H1 (cell line): Measurements from ENCODE around the gene ABI1. TPM values are rescaled to one million over a fixed set of nuclear protein-coding genes. Genes with fewer than 3 reads are reported as not detected.

Experiments used
- CTCF ChIA-PET: fragments of 300-600 bp; sonication (Branson Sonifier 250); formaldehyde crosslinking; loops from one replicate; lab custom pipeline; 2021; ENCODE audit not compliant: partially characterized antibody; lab: Charles Lee
- POLR2A ChIA-PET: fragments of 300-600 bp; sonication (Branson Sonifier 250); formaldehyde crosslinking; loops from one replicate; lab custom pipeline; 2021; ENCODE audit warnings: inconsistent platforms; ENCODE audit not compliant: partially characterized antibody; lab: Charles Lee
- DNase-seq, 2 experiments: peaks; one replicate each; pipeline versions ENCODE4 v3.0.0 to v3.0.0-alpha.2; 2010 to 2022; ENCODE audit warnings: low spot score in 2 of 2, low read depth in 1 of 2, mixed read lengths in 1 of 2
- FAIRE-seq: peaks from 2 replicates; lab custom pipeline; 2011; peaks lifted over from hg19 to GRCh38; lab: Jason Lieb, UNC
- H2AFZ ChIP-seq: 2 replicates; pipeline ENCODE4 v1.8.1; 2012; ENCODE audit warnings: low read length, inconsistent platforms
- H2AK5ac ChIP-seq: 2 replicates; pipeline ENCODE4 v1.6.1; 2013; ENCODE audit warnings: low read depth, low read length
- H2BK120ac ChIP-seq: replicated peaks from 2 replicates; pipeline ENCODE3; 2013; ENCODE audit warnings: low read depth, low read length, inconsistent platforms
- H2BK12ac ChIP-seq: 2 replicates; pipeline ENCODE4 v1.6.1; 2013; ENCODE audit warnings: low read depth, low read length
- H2BK15ac ChIP-seq: 2 replicates; pipeline ENCODE4 v1.6.1; 2013; ENCODE audit warnings: low read length
- H2BK20ac ChIP-seq: 2 replicates; pipeline ENCODE4 v1.6.1; 2013; ENCODE audit warnings: low read length
- H2BK5ac ChIP-seq: 2 replicates; pipeline ENCODE4 v1.6.1; 2013; ENCODE audit warnings: low read depth, low read length
- H3K14ac ChIP-seq: 2 replicates; pipeline ENCODE4 v1.6.1; 2013; ENCODE audit warnings: inconsistent platforms; ENCODE audit not compliant: insufficient read length
- H3K18ac ChIP-seq: 2 replicates; pipeline ENCODE4 v1.6.1; 2013; ENCODE audit warnings: low read length; ENCODE audit errors: extremely low read depth
- H3K23ac ChIP-seq: 2 replicates; pipeline ENCODE4 v1.6.1; 2013; ENCODE audit warnings: inconsistent platforms; ENCODE audit not compliant: insufficient read length
- H3K23me2 ChIP-seq: 2 replicates; pipeline ENCODE4 v1.6.1; 2013; ENCODE audit warnings: low read depth, low read length
- H3K27ac ChIP-seq: 2 replicates; pipeline ENCODE4 v1.6.1; 2011; ENCODE audit warnings: low read depth, low read length, inconsistent platforms
- H3K27me3 ChIP-seq, 4 experiments: replicated peaks in 1 of 4; 1 replicate in 1 of 4; 2 replicates in 3 of 4; pipeline versions ENCODE4 v1.6.1 to v1.8.1; 2011 to 2013; ENCODE audit warnings: low read length in 3 of 4, mild to moderate bottlenecking in 3 of 4, inconsistent platforms in 2 of 4, mixed read lengths in 2 of 4, moderate library complexity in 1 of 4; ENCODE audit not compliant: control insufficient read depth in 3 of 4, insufficient read depth in 3 of 4; ENCODE audit errors: extremely low read depth in 1 of 4
- H3K36me3 ChIP-seq, 4 experiments: 2 replicates each; pipeline versions ENCODE4 v1.6.1 to v1.8.1; 2011 to 2013; ENCODE audit warnings: mild to moderate bottlenecking in 4 of 4, low read length in 3 of 4, moderate library complexity in 2 of 4, control low read depth in 1 of 4, inconsistent platforms in 1 of 4; ENCODE audit not compliant: insufficient read depth in 4 of 4, control insufficient read depth in 2 of 4
- H3K4ac ChIP-seq: replicated peaks from 2 replicates; pipeline ENCODE3; 2013; ENCODE audit warnings: low read length, low read depth, mixed read lengths, inconsistent platforms; ENCODE audit not compliant: insufficient read length
- H3K4me1 ChIP-seq, 4 experiments: replicated peaks in 1 of 4; 1 replicate in 1 of 4; 2 replicates in 3 of 4; pipeline versions ENCODE4 v1.6.1 to v1.8.1; 2011 to 2013; ENCODE audit warnings: low read length in 3 of 4, inconsistent platforms in 2 of 4, mixed read lengths in 1 of 4; ENCODE audit not compliant: insufficient read depth in 4 of 4, control insufficient read depth in 3 of 4
- H3K4me2 ChIP-seq, 2 experiments: 2 replicates each; pipeline versions ENCODE4 v1.6.1 to v1.8.1; 2011 to 2013; ENCODE audit warnings: low read depth in 2 of 2, low read length in 2 of 2, control low read depth in 1 of 2, inconsistent platforms in 1 of 2, mild to moderate bottlenecking in 1 of 2; ENCODE audit not compliant: insufficient read depth in 1 of 2
- H3K4me3 ChIP-seq, 4 experiments: fragments of 200-600, 300-600 bp in 1 of 4; sonication (generic), shearing (Covaris generic), sonication (Bioruptor Twin) in 1 of 4; 2 replicates each; pipeline versions ENCODE4 v1.5.1 to v1.8.1; 2011 to 2016; ENCODE audit warnings: low read length in 4 of 4, low read depth in 3 of 4, control low read depth in 2 of 4, inconsistent platforms in 2 of 4, mild to moderate bottlenecking in 2 of 4, mixed read lengths in 1 of 4, moderate library complexity in 1 of 4; ENCODE audit not compliant: insufficient read depth in 2 of 4; ENCODE audit errors: extremely low read depth in 1 of 4
- H3K56ac ChIP-seq: replicated peaks from 2 replicates; pipeline ENCODE3; 2013; ENCODE audit warnings: low read depth, mild to moderate bottlenecking, mixed read lengths, low read length, inconsistent platforms; ENCODE audit not compliant: insufficient read length
- H3K79me1 ChIP-seq: 2 replicates; pipeline ENCODE4 v1.6.1; 2013; ENCODE audit warnings: low read depth, low read length, control low read depth
- H3K79me2 ChIP-seq, 2 experiments: 2 replicates each; pipeline versions ENCODE4 v1.6.1 to v1.8.1; 2012 to 2013; ENCODE audit warnings: low read length in 2 of 2, mild to moderate bottlenecking in 2 of 2, inconsistent platforms in 1 of 2; ENCODE audit not compliant: insufficient read depth in 2 of 2, control insufficient read depth in 1 of 2
- H3K9ac ChIP-seq, 4 experiments: replicated peaks in 1 of 4; 1 replicate in 1 of 4; 2 replicates in 3 of 4; pipeline versions ENCODE4 v1.6.1 to v1.8.1; 2011 to 2013; ENCODE audit warnings: low read depth in 3 of 4, low read length in 3 of 4, control low read depth in 2 of 4, mild to moderate bottlenecking in 2 of 4, moderate library complexity in 2 of 4, inconsistent platforms in 1 of 4; ENCODE audit errors: extremely low read depth in 1 of 4
- H3K9me3 ChIP-seq, 2 experiments: 2 replicates each; pipeline versions ENCODE4 v1.6.1 to v1.8.1; 2012 to 2013; ENCODE audit warnings: mild to moderate bottlenecking in 2 of 2, moderate library complexity in 2 of 2, control low read depth in 1 of 2, inconsistent platforms in 1 of 2, low read depth in 1 of 2, low read length in 1 of 2, mixed read lengths in 1 of 2; ENCODE audit not compliant: insufficient read depth in 2 of 2
- H4K20me1 ChIP-seq, 2 experiments: replicated peaks in 1 of 2; 2 replicates each; pipeline versions ENCODE3 to v1.8.1; 2011 to 2013; ENCODE audit warnings: inconsistent platforms in 2 of 2, low read length in 2 of 2, mild to moderate bottlenecking in 1 of 2; ENCODE audit not compliant: insufficient read depth in 2 of 2, control insufficient read depth in 1 of 2
- H4K5ac ChIP-seq: 2 replicates; pipeline ENCODE4 v1.6.1; 2013; ENCODE audit warnings: low read length, low read depth, mixed read lengths, inconsistent platforms; ENCODE audit not compliant: insufficient read length
- H4K8ac ChIP-seq: 2 replicates; pipeline ENCODE4 v1.8.0; 2013; ENCODE audit warnings: mild to moderate bottlenecking, moderate library complexity, low read length, inconsistent platforms; ENCODE audit not compliant: insufficient read depth; ENCODE audit errors: extremely low read depth
- H4K91ac ChIP-seq: replicated peaks from 2 replicates; pipeline ENCODE3; 2013; ENCODE audit warnings: low read length, mixed read lengths, inconsistent platforms; ENCODE audit not compliant: insufficient read length
- CHD1 ChIP-seq: IDR thresholded peaks from 2 replicates; pipeline ENCODE4 v1.6.1; 2012; ENCODE audit warnings: low read depth, low read length, improper control_type of control experiment
- CREB1 ChIP-seq: IDR thresholded peaks from 2 replicates; pipeline ENCODE4 v1.6.1; 2012; ENCODE audit warnings: inconsistent platforms
- MAFK ChIP-seq: IDR thresholded peaks from 2 replicates; pipeline ENCODE4 v1.6.1; 2012; ENCODE audit warnings: low read depth, mild to moderate bottlenecking, improper control_type of control experiment, low read length
- SP4 ChIP-seq: IDR thresholded peaks from 2 replicates; pipeline ENCODE4 v1.6.1; 2012; ENCODE audit warnings: low read length, inconsistent platforms
- TBP ChIP-seq: IDR thresholded peaks from 2 replicates; pipeline ENCODE4 v1.6.1; 2011; ENCODE audit warnings: low read depth, low read length, improper control_type of control experiment
- YY1 ChIP-seq: IDR thresholded peaks from 2 replicates; pipeline ENCODE4 v1.6.1; 2011; ENCODE audit warnings: low read depth, mild to moderate bottlenecking, low read length
- ZNF274 ChIP-seq: IDR thresholded peaks from 2 replicates; pipeline ENCODE4 v1.7.0; 2012; ENCODE audit warnings: low read length, borderline replicate concordance; ENCODE audit errors: extremely low read depth
- WGBS, 2 experiments: shearing (Covaris generic) in 1 of 2; methylation state at CpG; one replicate each; pipeline versions ENCODE4 v1.1.6 to v1.1.7; 2013 to 2015; ENCODE audit warnings: low lambda C conversion rate in 2 of 2, mixed read lengths in 2 of 2, inconsistent platforms in 1 of 2, low coverage in 1 of 2, missing lambda C conversion rate in 1 of 2; ENCODE audit not compliant: insufficient replicate concordance in 2 of 2, insufficient coverage in 1 of 2, insufficient read length in 1 of 2; ENCODE audit errors: extremely low coverage in 1 of 2, missing lambda C conversion rate in 1 of 2; 5-methylcytosine and 5-hydroxymethylcytosine counted together
- polyA plus RNA-seq, 7 experiments: library from polyadenylated mRNA; depleted of rRNA in 3 of 7; stranded (reverse) in 5 of 7; unstranded in 2 of 7; fragments of >200 nt in 5 of 7; fragments of 200-250 nt in 2 of 7; gene quantifications; 1 replicate in 5 of 7; 2 replicates in 1 of 7; 4 replicates in 1 of 7; pipeline versions ENCODE4 v1.2.1 to v1.2.3, GENCODE V29; 2011 to 2013; ENCODE audit warnings: missing spikeins in 2 of 7, mixed read lengths in 2 of 7
- total RNA-seq: library from RNA; stranded (reverse); fragmentation: NEBNext Ultra II Directional; extraction: Animal tissue kit (Norgen Biotek cat#: 25700); gene quantifications from 2 replicates; pipeline ENCODE4 v1.2.1, GENCODE V29; 2021

The ABI1 gene
- total and polyA plus RNA-seq, 2 of the 8 experiments (the other 6 are each of a cell fraction or from before 2014, with no cell fraction given): 35.4 to 37.0 TPM

DNA sequence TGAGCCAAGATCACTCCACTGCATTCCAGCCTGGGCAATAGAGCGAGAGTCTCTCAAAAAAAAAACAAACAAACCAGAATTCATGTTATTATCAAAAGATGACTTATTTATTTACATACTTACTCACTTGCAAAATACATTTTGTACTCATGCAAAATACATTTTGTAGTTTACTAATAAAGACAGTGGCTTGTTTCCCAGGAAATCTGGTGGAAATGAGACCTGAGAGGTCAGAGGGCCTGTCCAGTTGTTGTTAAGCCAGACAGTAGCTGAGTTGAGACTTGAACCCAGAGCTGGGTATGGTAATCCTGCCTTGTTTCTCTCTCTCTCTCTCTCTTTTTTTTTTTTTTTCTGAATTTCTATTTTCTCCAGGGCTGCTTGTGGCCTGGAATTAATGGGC lies 133.8 kb downstream of the ABI1 start:
- Histone ChIP-seq H3K23me2 (no peaks in the 10 kb centered on the region), H4K20me1 (no peaks in the 10 kb centered on the region), H3K4me1 (no peaks in the 10 kb centered on the region), H3K4me2 (no peak overlapping the region), H3K18ac (no peak overlapping the region), H3K27me3 (no peaks in the 10 kb centered on the region), H3K14ac (no peak overlapping the region), H3K9me3 (no peaks in the 10 kb centered on the region), H2BK120ac (no peak overlapping the region), H4K91ac (no peak overlapping the region), H2BK20ac (no peak overlapping the region), H3K23ac (no peak overlapping the region), H4K5ac (no peak overlapping the region), H4K8ac (no peak overlapping the region), H3K56ac (no peak overlapping the region), H3K79me1 (0 out of 2 replicates have a peak, but pooled peaks cover 2% of the 10 kb centered on the region), H3K4ac (no peak overlapping the region), H3K79me2 (no peaks in the 10 kb centered on the region), H3K27ac (no peak overlapping the region), H3K36me3 (peaks cover 0 to 42% (median 14%) of the 10 kb centered on the region in 4 experiments; a peak in 5 of 8 replicates), H2BK12ac (no peak overlapping the region), H2AFZ (no peak overlapping the region), H2AK5ac (no peak overlapping the region), H3K9ac (no peak overlapping the region), H2BK15ac (no peak overlapping the region), H3K4me3 (no peak overlapping the region), H2BK5ac (no peak overlapping the region)
- ChIA-PET CTCF (interaction anchor here (0.6 to 8.2 kb wide), 31 partner anchors 8 to 610 kb away, joined by 3 to 147 read pairs (median 4); partner anchors contain the start of genes ABI1 and PDSS1), POLR2A (interaction anchor here (1.2 kb wide), 1 partner anchor 155 kb away, joined by 4 read pairs; no protein-coding TSS in a partner anchor)
- FAIRE-seq (no peak), DNase-seq (no peak)
- no peak for TF ChIP-seq SP4
- no peak for TF ChIP-seq CHD1
- no peak for TF ChIP-seq TBP
- TF ChIP-seq MAFK: no peak
- no peak for TF ChIP-seq ZNF274
- TF ChIP-seq YY1: no peak
- no peak for TF ChIP-seq CREB1
- WGBS, 2 experiments: 86% methylated on average over 1 of the region's 1 CpG; no CpG with 5 or more reads in 1 of the 2 experiments
